H1 (cell line): Measurements from ENCODE around the gene CALY. TPM values are rescaled to one million over a fixed set of nuclear protein-coding genes. Genes with fewer than 3 reads are reported as not detected.

Source experiments
- CHD7 ChIP-seq: fragments of 300-600 bp; sonication (generic); IDR thresholded peaks from 2 replicates; pipeline ENCODE4 v1.7.1; 2012; ENCODE audit warnings: low read length, moderate library complexity, mild to moderate bottlenecking, inconsistent platforms; ENCODE audit not compliant: insufficient replicate concordance
- RBBP5 ChIP-seq: IDR thresholded peaks from 2 replicates; pipeline ENCODE4 v1.7.1; 2012; ENCODE audit warnings: low read depth, mild to moderate bottlenecking, inconsistent platforms, low read length, moderate library complexity, borderline replicate concordance
- polyA plus RNA-seq, 7 experiments: library from polyadenylated mRNA; depleted of rRNA in 3 of 7; stranded (reverse) in 5 of 7; unstranded in 2 of 7; fragments of >200 nt in 5 of 7; fragments of 200-250 nt in 2 of 7; gene quantifications; 1 replicate in 5 of 7; 2 replicates in 1 of 7; 4 replicates in 1 of 7; pipeline versions ENCODE4 v1.2.1 to v1.2.3, GENCODE V29; 2011 to 2013; ENCODE audit warnings: missing spikeins in 2 of 7, mixed read lengths in 2 of 7
- total RNA-seq: library from RNA; stranded (reverse); fragmentation: NEBNext Ultra II Directional; extraction: Animal tissue kit (Norgen Biotek cat#: 25700); gene quantifications from 2 replicates; pipeline ENCODE4 v1.2.1, GENCODE V29; 2021

CALY gene
- total and polyA plus RNA-seq, 2 of the 8 experiments (the other 6 are each of a cell fraction or from before 2014, with no cell fraction given), result 1.3 to 1.5 TPM

GRCh38 chr10:133276100-133276434 is 60.6 kb downstream of the CALY start (continued):
- no peak for TF ChIP-seq CHD7
- no peak for TF ChIP-seq RBBP5
